SIG-M5 (cell line): ENCODE results near the gene POU5F1.

Experiments used
- DNase-seq: peaks from one replicate; lab custom pipeline; 2025; lab: John Stamatoyannopoulos, UW

Gene POU5F1

GRCh38 chr6:31114970-31115849, 55.3 kb downstream of the POU5F1 start:
- no peak for DNase-seq

DNA sequence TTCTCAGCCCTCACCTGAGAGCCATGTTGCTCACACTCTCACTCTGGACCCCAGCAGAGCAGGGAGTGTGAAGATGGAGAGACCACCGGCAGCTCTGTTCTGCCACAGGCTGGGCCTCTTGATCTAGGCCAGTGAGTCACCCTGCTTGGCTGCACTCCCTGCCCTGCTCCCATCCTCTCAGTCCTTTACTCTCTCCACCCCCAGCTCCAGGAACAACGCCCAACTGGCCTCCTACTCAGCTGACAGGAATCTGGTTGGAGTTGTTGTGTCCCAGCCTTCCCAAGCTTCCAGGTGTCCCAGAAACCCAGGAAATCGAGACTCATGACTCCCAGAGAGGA, 56.0 kb downstream of the POU5F1 start, which contains the start of gene PSORS1C1:
Gene PSORS1C1, plus strand, starts transcription at position 260 of the 338 bp plus-strand sequence. CDS start 14,833 bp downstream, outside the sequence.
- no peak for DNase-seq
